ENCODE measurements around the gene DDO.

DDO gene

DNA sequence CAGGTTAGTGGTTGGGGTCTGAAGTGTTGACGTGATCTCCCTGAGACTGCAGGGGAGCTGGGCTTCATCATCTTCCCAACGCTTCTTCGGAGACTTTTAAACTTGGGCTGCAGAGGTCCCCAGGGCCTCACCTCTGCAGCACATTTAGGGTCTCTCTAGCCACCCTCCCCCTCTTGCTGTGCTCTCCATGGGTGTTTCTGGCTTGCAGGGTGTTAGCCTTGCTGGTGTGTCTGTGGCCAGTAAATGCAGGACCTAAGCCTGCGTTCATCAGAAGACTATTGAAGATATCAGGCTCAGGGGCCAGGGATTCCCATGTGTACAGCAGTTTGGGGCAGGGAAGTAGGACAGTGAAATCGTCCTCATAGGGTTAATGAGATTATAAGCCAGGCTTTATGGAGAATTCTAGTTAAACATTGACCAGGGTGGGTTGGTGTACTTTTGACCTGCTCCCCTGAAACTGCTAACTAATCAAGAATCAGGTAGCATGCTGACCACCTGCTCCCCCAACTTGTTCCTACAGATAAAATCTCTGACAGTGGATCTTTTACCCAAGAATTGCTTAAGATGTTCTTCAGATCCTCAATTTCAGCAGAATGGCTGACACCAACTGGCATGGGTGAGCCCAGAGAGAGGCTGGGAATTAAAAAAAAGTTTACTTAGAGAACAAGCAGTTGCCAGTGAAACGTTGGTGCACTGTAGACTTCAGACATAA lies 3.8 kb upstream of the DDO start:
- DNase-seq = no peak

DNA sequence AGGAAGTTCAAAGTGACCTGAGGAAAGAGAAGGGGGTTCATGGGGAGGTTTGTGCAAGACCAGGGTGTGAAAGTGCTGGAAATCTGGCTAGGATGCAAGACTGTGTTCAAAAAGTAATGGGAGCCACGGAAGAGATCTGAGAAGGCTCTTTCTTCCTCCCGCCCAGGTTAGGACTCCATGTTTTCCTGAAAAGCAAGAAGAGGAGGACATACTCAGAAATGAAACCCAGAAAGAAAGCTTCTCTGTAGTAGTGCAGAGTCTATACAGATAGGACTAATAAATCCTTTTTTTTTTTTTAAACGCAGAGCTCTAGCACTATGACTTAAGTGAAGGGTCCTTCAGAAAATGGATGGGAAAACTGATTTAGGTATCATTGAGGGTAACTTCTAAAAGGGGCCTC lies 3.2 kb upstream of the DDO start:
- DNase-seq = no peak

DNA sequence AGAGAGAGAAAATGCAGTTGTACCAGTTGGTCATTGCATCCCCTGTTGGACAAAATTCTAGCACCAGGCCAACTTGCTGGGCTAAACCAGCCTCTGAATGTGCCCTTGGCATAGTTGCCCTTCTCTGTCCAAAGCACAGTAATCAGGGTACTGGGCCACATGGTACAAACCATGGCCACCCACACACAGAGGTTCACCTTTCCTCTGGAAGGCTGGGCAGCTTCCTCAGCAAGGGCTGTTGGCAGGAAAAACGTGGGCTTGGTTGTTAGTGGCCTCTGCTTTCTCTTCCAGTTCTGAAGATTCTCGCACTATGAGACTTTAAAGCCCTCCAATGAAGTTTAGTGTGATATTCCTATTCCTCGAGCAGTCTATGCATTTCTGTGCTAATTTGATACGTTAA lies 706 bp downstream of the DDO start:
- no peak for DNase-seq

DNA sequence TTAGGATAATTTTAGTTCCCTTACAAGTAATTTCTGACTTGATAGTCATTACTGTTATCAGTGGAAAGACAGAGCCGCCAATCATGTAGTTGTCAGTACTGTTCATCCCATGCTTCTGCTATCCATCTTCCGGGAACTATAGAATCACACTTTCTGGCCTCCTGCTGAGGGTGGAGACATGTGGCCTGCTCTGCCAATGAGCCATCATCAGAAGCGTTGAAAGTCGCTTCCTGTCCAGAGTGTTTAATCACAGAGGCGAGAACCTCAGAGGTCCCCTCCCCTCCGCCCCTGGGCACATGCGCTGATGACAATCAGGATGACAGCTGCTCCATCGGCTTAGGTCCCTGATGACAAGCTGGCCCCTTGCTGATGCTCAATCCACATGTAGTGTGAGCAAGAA lies 3.0 kb downstream of the DDO start:
- DNase-seq = no peak

DNA sequence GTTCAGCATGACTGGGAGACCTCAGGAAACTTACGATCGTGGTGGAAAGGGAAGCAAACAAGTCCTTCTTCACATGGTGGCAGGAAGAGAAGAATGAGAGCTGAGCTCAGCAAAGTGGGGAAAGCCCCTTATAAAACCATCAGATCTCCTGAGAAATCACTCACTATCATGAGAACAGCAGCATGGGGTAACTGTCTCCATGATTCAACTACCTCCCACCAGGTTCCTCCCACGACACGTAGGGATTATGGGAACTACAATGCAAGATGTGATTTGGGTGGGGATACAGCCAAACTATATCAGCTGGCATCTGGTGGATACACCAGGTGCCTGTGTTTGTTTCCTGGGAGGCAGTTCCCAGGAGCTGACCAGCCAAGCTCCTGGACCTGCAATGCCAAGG lies 4.9 kb downstream of the DDO start:
- DNase-seq = no peak

DNA sequence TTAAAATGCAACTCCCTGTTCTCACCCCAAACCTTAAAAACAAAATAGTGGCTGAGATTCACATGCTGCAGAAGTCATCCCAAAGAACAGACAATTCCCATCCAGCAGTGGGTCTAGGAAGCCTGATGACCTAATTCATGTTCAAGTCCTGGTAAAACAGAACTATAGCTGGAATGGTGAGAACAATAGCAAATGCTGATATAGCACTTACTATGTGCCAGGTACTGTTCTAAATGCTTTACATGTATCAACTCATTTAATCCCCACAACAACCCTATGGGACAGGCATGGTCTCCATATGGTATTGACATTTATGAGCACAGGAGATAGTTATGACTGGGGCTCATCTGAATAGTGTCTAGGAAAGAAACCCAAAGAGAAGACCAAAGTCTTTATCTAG lies 5.6 kb downstream of the DDO start:
- DNase-seq = no peak

DNA sequence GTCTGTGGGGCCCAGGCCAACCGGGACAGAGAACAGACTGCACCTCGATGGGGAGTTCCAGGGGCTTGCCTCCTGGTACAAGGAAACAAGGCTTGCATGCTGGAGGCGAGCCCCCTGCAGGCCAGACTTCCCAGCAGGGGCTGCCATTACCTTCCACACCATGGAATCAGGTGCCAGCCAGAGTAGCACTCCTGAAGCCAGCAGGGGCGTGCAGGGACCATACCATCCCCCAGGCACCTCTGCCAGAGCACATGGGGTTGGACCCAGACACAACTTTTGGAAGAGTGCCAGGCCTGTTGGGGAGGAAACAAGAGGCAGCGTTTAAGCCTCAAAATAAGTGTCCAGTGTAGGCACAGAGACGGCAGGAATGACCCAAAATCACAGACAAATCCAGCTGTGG lies 6.5 kb downstream of the DDO start:
- DNase-seq = no peak

DNA sequence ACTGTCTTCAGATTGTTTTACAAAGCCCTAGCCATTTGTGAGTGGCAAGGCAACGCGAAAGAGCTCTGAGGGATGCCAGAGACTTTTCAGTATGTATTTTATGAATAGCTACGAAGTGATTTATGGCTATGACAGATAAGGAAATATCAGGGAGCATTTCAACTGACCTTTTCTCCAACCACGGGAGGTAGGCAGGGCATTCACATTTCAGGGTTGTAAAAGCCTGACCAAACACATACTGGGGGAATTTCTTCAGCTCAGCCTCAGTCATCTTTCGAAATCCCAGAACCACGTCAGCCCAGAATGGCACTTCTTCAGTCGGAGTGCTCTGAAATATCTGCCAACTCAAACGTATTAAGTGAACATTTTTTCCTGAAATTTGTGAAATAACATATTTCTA lies 10.8 kb downstream of the DDO start:
- no peak for DNase-seq

DNA sequence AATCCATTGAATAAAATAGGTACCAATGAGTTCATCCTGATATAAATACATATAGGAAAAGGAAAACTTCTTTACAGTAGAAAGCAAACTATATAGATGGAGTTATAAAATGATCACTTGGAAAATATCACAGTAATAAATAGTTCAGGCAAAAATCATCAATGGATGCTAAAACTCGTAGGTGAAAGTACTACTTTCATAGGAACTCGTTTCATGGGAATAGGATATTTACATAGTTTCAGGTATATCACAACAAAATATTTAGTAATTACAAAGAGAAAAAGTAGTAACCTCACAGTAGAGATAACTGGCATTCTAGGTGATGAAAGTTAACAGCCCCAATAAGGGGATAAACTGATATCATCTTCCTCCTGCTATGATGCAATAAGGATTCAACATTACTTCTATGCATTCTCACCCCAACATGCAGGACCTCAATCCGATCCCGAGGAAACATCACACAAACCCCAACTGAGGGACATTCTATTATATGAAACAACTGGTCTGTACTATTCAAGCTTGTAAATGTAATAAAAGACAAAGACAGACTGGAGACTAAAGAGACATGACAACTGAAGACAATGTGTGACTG lies 13.7 kb downstream of the DDO start:
- no peak for DNase-seq

DNA sequence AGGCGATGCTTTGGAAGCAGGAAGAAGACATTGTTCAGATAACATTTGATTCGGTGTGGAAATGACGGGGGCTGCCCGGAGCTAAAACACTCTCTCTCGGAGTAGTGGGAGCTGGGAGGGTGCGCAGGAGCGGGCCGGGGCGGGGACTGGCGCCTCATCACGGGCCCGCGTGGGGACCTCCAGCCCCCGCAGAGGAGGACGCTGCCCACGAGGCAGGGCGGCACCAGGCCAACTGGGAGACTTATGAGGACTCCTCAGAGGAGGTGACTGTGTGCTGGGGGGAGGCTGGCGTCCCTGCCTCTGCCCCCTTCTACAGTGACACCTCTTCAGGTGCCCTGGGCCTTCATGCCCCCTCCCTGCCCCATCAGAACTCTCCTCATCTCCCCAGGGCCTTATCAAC lies 15.2 kb downstream of the DDO start:
- no peak for DNase-seq

DNA sequence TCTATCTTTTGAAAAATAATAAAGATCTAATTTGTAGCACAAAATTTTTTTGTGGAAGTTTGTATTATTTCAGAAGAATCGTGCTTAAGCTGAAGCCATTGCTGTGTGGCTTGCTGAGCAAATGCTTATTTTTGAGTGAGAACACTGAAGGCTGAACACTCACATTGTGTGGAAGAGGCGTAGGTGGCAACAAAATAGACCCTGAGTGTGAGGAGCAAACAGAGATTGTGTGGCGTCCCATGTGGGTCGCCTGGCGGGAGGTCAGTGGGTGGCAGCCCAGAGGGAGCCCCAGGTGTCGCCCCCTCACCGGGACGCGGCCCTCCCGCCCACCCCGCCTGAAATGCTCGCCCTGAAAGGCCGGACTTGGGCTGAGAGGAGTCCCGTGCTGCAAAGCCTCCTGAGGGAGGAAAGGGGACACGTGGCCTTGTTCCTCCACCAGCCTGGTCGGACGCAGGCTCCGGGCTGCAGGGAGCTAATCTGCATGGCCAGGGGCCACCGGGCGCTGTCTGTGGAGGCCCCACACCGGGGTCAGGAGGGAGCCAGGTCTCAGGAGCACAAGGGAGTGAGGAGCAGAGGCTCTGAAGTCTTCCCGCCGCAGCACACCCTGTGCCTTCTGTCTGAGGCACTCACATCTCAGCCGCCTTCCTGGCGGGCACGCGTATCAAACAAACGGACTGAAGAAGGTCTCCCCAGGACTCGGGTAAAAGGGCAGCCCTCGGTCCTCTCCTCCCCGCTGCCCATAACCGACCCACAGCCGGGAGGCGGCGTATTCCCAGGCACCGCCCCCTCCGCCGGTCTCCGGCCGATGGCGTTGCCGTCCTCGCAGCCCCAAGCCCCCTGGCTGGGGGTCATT lies 15.9 kb downstream of the DDO start:
- no peak for DNase-seq

DNA sequence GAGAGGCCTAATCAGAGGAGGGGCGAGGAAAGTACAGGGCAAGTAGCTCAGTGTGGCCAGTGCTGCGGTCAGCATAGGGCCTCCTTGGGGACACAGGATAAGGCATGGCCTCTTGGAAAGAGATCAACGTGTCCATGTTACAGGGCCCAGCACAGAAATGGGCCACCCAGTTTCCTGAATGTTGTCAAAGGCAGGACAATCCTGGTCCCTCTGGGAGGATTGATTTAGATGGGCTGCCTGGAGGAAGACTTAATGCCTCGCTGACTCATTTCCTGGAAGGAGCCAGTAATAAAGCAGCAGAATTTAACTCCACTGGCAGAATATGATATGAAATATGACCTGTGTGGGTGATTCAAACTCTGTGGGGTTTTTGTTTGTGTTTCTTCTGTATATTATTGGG lies 16.6 kb downstream of the DDO start:
- DNase-seq = no peak

DNA sequence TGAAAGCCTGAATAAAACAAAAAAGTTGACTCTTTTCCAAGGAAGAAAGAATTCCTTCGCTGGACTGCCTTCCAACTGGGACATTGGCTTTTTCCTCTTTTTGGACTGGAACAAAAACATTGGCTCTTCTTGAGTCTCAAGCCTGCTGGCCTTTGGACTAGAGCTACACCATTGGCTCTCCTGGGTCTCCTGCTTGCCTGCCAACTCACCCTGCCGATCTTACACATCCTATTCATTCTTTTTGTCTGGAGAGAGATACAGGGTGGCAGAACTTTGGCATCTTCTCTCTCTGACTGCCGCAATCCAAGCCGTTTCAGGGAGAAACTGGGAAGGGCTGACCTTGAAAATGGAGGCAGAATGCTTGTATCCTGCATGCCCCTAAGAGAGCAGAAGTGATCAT lies 20.2 kb downstream of the DDO start:
- DNase-seq = no peak

DNA sequence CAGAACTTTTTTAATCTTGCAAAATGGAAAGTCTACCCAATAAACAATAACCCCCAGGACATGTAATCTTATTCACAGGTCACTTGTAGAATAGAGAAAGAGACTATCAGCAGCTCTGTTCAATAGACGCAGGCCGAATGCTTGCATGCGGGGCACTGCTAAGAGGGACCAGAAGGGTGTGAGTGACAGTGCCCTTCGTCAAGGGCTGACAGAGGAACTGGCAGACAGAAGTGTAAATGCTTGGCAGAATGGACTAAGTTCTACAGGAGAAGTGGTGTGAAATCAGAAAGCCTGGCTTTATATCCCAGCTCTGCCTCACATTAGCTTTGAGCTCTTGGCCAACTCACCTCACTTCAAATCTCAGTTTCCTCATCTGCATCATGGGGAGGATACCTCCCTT lies 21.0 kb downstream of the DDO start:
- DNase-seq = no peak

DNA sequence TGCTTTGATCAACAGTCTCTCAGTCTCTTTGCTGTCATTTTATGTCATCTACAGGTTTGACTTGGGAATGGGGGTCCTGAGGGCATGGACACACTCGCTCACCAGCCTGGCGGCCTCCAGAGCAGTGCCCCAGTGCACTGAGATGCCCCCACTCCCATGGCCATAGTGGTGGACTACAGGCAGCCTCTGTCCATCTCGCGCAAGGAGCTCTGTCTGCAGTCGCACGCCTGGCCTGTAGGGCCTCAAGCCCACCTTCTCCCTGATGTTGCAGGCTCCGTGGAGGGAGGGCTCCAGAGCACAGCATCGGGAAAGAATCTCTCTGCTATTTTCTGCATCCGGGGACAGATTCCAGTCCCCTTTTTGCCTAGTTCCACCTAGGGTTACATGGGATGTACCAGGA lies 22.6 kb downstream of the DDO start:
- DNase-seq = no peak

DNA sequence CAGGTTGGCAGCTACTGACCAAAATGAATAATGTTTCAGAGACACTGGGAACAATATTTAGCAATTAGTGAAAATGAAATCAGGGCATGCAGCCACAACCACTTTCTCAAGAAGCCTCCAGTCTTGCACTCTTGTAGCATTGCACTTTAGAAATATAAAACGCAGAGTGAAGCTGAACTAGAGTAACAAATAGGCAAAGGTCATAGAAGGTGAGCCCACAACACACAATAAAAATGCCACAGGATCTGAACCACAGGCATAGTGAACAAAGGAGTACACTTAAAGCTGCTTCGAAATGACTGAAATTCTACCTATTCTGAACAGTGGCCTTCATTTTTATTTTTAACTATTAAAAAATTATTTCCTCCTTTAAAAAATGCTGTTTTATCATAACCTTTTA lies 25.0 kb downstream of the DDO start:
- DNase-seq = no peak

DNA sequence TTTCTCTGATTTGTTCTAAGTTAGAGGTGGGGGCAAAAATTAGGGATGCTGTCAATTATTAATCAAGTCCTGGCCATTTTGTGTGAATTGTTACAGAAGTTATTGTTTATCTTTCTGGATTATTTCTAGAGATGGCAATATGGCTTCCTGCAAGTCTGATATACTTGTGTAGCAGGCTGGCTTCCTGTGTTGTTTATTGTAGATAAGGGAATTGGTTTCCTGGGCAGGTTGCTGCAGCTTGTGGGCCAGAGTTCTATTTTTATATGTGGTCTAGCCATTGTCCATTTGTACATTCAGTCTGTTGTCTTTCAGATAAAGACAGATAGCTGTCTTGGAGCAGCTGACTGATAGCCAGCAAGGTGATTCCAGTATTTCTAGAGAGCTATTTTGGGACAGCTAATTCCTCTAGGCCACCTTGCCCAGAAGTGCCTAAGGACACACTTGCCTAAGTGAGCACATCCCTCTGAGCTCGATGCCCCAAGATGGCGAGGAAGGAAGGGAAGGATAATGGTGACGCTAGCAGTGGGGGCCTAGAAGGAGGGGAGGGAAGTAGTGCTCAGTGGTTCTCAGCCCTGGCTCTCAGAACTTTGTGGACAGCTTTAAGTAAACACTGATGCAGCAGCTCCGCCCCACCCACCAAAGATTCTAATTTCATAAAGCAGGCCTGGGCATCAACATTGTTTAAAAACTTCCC lies 25.5 kb downstream of the DDO start:
- DNase-seq = no peak

DNA sequence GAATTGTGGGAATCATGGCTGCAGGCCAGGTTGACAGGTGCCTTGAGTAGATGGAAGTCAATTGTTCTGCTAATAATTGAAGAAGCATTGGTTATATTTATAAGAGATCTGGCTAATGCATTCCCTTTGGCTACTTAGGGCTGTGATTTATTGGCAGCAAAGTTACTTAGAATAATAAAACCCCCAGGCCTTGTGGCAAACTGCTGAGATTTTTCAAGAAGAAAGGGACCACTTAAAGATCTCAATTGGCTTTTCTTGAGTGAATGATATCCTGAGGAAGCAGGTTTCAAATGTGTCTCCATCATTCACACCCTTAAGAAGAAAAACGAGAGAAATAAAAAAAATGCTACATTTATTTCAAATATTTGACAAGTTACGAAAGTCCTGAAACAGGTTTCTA lies 27.4 kb downstream of the DDO start:
- DNase-seq = no peak

DNA sequence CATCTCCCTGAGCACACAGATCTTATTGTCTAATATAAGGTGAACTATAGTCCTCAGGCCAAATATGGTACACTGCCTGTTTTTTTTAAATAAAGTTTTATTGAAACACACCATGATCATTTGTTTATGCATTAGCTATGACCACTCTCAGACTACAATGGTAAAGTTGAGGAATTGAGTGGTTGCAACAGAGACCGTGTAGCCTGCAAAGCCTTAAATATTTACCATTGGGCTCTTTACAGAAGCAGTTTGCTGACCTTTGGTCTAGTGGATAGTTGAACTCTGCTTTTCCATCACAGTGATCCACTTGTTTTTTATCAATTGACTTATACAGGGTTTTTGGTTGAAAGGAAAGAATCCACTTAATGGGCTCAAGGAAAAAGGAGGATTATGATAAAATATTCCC lies 29.9 kb downstream of the DDO start:
- no peak for DNase-seq

DNA sequence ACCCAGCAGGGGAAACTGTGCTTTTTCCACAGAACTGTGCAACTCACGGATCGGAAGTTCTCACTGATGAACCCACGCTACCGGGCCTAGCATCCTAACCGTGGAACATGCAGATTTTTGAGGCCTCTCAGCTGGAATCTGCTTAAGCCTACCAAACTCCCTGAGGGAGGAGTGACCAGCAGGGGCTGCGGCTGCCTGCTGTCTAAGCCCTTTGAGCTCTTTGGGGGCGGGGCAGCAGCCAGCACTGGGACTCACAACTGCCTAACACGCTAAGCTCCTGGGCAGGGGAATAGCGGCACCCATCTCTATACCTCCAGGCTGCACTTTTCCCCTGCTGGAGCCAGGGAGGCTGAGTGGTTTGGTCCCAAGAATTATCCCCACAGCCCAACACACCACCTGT lies 36.8 kb downstream of the DDO start:
- DNase-seq = no peak

DNA sequence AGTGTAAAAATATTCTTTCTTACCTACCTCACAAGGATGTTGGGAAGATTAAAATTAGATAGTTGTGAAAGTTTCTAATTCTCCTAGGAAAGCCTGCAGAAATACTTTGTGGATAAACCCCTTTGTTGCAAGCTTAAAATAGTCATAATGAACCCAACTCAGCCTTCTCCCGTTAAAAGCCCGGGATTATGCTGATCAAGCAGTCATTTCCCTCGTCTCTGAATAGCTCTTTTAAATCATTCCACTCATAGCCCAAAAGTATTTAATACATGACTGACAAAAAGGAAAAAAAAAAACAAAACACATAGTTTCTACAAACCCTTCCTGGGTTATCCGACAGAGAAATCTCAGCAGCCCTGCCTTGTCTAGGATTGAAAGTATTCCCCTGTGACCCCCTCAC lies 46.3 kb downstream of the DDO start:
- DNase-seq = no peak

DNA sequence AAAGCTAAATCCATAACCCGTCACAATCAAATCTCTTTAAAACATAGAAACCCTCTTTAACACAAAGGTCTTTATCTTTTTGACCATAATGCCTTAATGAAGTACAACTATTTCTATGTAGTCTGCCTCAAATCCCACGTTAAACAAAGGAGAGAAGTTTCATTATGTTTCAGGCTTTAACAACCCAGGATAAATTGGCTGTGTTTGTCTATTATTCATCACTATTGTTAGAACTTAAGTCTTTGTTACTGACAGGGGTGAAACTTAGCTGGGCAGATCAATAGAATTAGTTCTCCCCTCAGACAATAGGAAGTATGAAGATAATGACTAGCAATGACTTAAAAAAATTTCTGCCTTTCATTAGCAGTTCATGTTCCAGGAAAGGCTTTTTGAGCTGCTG lies 47.1 kb downstream of the DDO start:
- no peak for DNase-seq

DNA sequence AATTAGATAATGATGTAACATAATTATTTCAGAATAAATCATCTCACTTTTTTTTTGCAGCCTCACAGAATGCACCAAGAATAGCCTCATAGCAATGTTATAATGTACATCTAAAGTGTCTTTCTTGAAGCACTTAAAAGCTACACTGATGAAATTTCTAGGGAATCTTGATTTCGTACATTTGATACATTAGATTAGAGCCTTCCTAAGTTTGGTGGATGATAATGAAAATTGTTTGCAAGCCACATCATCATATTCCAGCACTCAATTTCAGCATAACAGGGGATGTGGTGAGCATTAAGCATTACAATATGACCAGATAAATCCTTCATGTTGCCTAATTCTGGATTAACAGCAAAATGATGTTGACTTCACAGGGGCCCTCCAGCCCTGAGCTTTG lies 47.5 kb downstream of the DDO start:
- DNase-seq = no peak

DNA sequence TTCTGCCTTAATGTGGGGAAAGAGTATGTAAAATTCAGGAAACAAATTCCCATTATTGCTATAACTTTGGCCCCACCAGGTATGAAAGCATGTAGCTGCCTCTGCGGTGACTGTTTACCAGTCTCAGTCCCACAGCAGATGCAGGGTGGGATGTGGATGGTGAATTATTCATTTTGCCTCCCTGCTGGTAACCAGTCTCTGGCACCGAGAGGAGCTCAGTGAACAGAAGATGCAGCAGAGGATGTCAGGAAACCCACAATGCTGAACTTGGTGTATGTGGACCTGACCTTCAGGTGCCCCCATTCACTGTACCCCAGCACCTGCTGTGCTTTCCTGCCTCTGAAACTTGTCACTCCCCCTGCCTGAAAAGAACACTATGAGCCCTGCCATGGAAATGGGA lies 48.4 kb downstream of the DDO start:
- DNase-seq = no peak

Data from T1000 (cell line).